ENCODE results near the gene NUB1.
A peak's percentile ranks its signal among the peaks of the same experiment; 100 is the strongest.

Gene NUB1

GRCh38 chr7:151423226-151423625, 81.6 kb downstream of the NUB1 start:
- Histone ChIP-seq H4K91ac (ENCODE audit: low read depth, low read length, poor library complexity) (peak overlapping the region; percentile 32), H2BK5ac (ENCODE audit: low read length) (no peak overlapping the region), H3K27ac (replicated peaks; ENCODE audit: low read length) (no peak overlapping the region), H3K79me1 (ENCODE audit: low read depth, low read length) (no peaks in the 10 kb centered on the region), H3K9ac (ENCODE audit: low read depth, low read length, poor library complexity) (no peak overlapping the region), H2AK5ac (ENCODE audit: low read depth, low read length) (no peak overlapping the region), H3K4me2 (ENCODE audit: insufficient read depth, low read length, poor library complexity, severe bottlenecking) (no peak overlapping the region), H4K8ac (ENCODE audit: low read depth, low read length) (no peak overlapping the region), H3K4me1 (ENCODE audit: control insufficient read depth in 2 of 2, insufficient read depth in 1 of 2, low read depth in 1 of 2, low read length in 2 of 2) (peaks cover under 1 to 8% of the 10 kb centered on the region in 2 donors), H3K23ac (ENCODE audit: low read depth, low read length, poor library complexity) (no peak overlapping the region), H3K4me3 (ENCODE audit: low read length in 2 of 2) (no peak overlapping the region), H2BK12ac (ENCODE audit: low read length) (no peak overlapping the region), H3K36me3 (replicated peaks in 1 of 2; ENCODE audit: control insufficient read depth in 2 of 2, insufficient read depth in 2 of 2, low read length in 2 of 2) (no peaks in the 10 kb centered on the region), H3K4ac (ENCODE audit: low read length) (no peak overlapping the region), H3K27me3 (ENCODE audit: control insufficient read depth in 3 of 3, insufficient read depth in 3 of 3, low read depth in 1 of 3, low read length in 3 of 3) (peaks cover 0 to 16% (median 0%) of the 10 kb centered on the region in 3 experiments), H3K9me3 (replicated peaks in 1 of 2; ENCODE audit: control insufficient read depth in 2 of 2, insufficient read depth in 1 of 2, low read depth in 1 of 2, low read length in 2 of 2) (peaks cover 6 to 12% of the 10 kb centered on the region in 2 donors), H2BK15ac (ENCODE audit: low read length) (no peak overlapping the region), H3K14ac (ENCODE audit: low read length) (no peak overlapping the region), H3K18ac (ENCODE audit: low read length) (no peak overlapping the region), H2AFZ (ENCODE audit: low read length) (no peak overlapping the region), H2BK120ac (ENCODE audit: low read depth, low read length) (no peak overlapping the region)
- DNase-seq (ENCODE audit: low spot score): no peak
- WGBS, 2 donors (ENCODE audit: extremely low coverage in 2 of 2, insufficient read length in 2 of 2, insufficient replicate concordance in 1 of 2): no CpG with 5 or more reads among the region's 7 CpGs

GRCh38 chr7:151423936-151424335, 82.3 kb downstream of the NUB1 start:
- Histone ChIP-seq H2BK15ac (ENCODE audit: low read length) (no peak overlapping the region), H4K91ac (ENCODE audit: low read depth, low read length, poor library complexity) (no peak overlapping the region), H3K9ac (ENCODE audit: low read depth, low read length, poor library complexity) (no peak overlapping the region), H3K4me3 (ENCODE audit: low read length in 2 of 2) (no peak overlapping the region), H3K23ac (ENCODE audit: low read depth, low read length, poor library complexity) (no peak overlapping the region), H2BK5ac (ENCODE audit: low read length) (no peak overlapping the region), H2AK5ac (ENCODE audit: low read depth, low read length) (no peak overlapping the region), H3K9me3 (replicated peaks in 1 of 2; ENCODE audit: control insufficient read depth in 2 of 2, insufficient read depth in 1 of 2, low read depth in 1 of 2, low read length in 2 of 2) (peaks cover 6 to 12% of the 10 kb centered on the region in 2 donors), H3K14ac (ENCODE audit: low read length) (no peak overlapping the region), H2BK12ac (ENCODE audit: low read length) (no peak overlapping the region), H3K79me1 (ENCODE audit: low read depth, low read length) (no peaks in the 10 kb centered on the region), H3K27ac (replicated peaks; ENCODE audit: low read length) (no peak overlapping the region), H2AFZ (ENCODE audit: low read length) (no peak overlapping the region), H3K27me3 (ENCODE audit: control insufficient read depth in 3 of 3, insufficient read depth in 3 of 3, low read depth in 1 of 3, low read length in 3 of 3) (peaks cover 0 to 16% (median 0%) of the 10 kb centered on the region in 3 experiments), H3K4ac (ENCODE audit: low read length) (no peak overlapping the region), H3K36me3 (replicated peaks in 1 of 2; ENCODE audit: control insufficient read depth in 2 of 2, insufficient read depth in 2 of 2, low read length in 2 of 2) (no peaks in the 10 kb centered on the region), H4K8ac (ENCODE audit: low read depth, low read length) (no peak overlapping the region), H3K18ac (ENCODE audit: low read length) (no peak overlapping the region), H3K4me2 (ENCODE audit: insufficient read depth, low read length, poor library complexity, severe bottlenecking) (no peak overlapping the region), H3K4me1 (ENCODE audit: control insufficient read depth in 2 of 2, insufficient read depth in 1 of 2, low read depth in 1 of 2, low read length in 2 of 2) (peaks cover 6 to 12% of the 10 kb centered on the region in 2 donors), H2BK120ac (ENCODE audit: low read depth, low read length) (no peak overlapping the region)
- no CpG with 5 or more reads among the region's 5 CpGs for WGBS, 2 donors (ENCODE audit: extremely low coverage in 2 of 2, insufficient read length in 2 of 2, insufficient replicate concordance in 1 of 2)
- no peak for DNase-seq (ENCODE audit: low spot score)

DNA sequence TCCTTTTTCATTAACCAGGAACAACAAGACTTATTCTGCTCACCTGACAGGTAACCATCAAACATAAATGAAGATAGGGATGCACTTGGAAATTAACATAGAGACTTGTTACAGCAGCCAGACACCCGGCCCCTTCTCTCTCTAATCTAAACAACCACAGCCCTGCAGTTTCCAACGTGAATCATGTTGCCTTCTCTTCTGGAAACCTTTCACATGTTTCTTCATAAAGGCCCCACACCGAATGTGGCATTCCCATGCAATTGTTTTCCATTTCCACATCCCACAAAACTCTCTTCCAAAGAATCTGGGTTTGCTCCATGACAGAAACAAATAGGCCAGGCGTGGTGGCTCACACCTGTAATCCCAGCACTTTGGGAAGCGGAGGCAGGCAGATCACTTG, 83.2 kb downstream of the NUB1 start:
- Histone ChIP-seq H2BK15ac (ENCODE audit: low read length) (no peak overlapping the region), H2BK12ac (ENCODE audit: low read length) (no peak overlapping the region), H3K14ac (ENCODE audit: low read length) (no peak overlapping the region), H3K4me3 (ENCODE audit: low read length in 2 of 2) (no peak overlapping the region), H3K27ac (replicated peaks; ENCODE audit: low read length) (no peak overlapping the region), H3K4me2 (ENCODE audit: insufficient read depth, low read length, poor library complexity, severe bottlenecking) (no peak overlapping the region), H2AFZ (ENCODE audit: low read length) (no peak overlapping the region), H2BK5ac (ENCODE audit: low read length) (no peak overlapping the region), H3K9me3 (replicated peaks in 1 of 2; ENCODE audit: control insufficient read depth in 2 of 2, insufficient read depth in 1 of 2, low read depth in 1 of 2, low read length in 2 of 2) (peaks cover 6 to 12% of the 10 kb centered on the region in 2 donors), H3K9ac (ENCODE audit: low read depth, low read length, poor library complexity) (peak overlapping the region; percentile 7), H4K8ac (ENCODE audit: low read depth, low read length) (no peak overlapping the region), H3K4ac (ENCODE audit: low read length) (no peak overlapping the region), H3K4me1 (ENCODE audit: control insufficient read depth in 2 of 2, insufficient read depth in 1 of 2, low read depth in 1 of 2, low read length in 2 of 2) (peaks cover 12 to 20% of the 10 kb centered on the region in 2 donors), H3K23ac (ENCODE audit: low read depth, low read length, poor library complexity) (no peak overlapping the region), H4K91ac (ENCODE audit: low read depth, low read length, poor library complexity) (no peak overlapping the region), H3K36me3 (replicated peaks in 1 of 2; ENCODE audit: control insufficient read depth in 2 of 2, insufficient read depth in 2 of 2, low read length in 2 of 2) (no peaks in the 10 kb centered on the region), H3K18ac (ENCODE audit: low read length) (no peak overlapping the region), H2BK120ac (ENCODE audit: low read depth, low read length) (no peak overlapping the region), H2AK5ac (ENCODE audit: low read depth, low read length) (no peak overlapping the region), H3K79me1 (ENCODE audit: low read depth, low read length) (no peaks in the 10 kb centered on the region), H3K27me3 (ENCODE audit: control insufficient read depth in 3 of 3, insufficient read depth in 3 of 3, low read depth in 1 of 3, low read length in 3 of 3) (peaks cover 0 to 16% (median 0%) of the 10 kb centered on the region in 3 experiments)
- DNase-seq (ENCODE audit: low spot score): no peak
- WGBS, 2 donors (ENCODE audit: extremely low coverage in 2 of 2, insufficient read length in 2 of 2, insufficient replicate concordance in 1 of 2): no CpG with 5 or more reads among the region's 5 CpGs

DNA sequence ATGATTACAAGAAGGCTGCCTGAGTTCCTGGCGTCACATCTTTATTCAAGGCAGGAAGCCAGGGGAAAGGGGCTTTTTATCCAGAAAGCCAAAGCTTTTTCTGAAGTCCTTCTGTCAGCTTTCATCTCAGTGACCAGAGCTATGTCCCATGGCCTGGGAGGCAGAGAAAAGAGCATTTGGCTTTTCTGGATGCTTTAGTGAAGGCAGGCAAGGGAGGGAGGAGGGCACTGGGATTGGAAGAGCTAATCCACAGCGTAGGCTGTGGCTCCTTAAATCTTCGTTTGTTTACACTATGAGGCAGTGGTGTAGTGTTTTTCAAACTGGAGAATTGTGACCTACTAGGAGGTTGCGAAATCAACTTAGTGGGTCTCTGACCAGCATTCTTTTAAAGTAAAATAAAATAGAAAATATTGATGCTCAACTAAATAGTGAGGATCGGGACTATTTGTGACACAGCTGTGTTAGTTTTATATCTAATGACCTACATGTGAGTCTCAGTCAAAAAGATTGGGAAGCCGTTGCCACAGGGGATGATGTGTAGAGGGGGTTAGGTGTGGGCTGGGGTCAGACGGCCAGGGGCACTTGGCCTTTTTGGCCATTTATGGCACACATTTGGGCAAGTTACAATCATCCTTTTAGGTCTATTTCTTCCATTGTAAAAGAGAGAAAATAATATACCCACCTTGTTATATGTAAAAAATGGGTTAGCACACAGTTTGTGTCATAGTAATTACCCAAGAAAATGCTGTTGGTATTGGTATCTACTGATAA, 84.2 kb downstream of the NUB1 start:
- Histone ChIP-seq H3K9me3 (replicated peaks in 1 of 2; ENCODE audit: control insufficient read depth in 2 of 2, insufficient read depth in 1 of 2, low read depth in 1 of 2, low read length in 2 of 2) (peaks cover 6 to 12% of the 10 kb centered on the region in 2 donors), H3K27me3 (ENCODE audit: control insufficient read depth in 3 of 3, insufficient read depth in 3 of 3, low read depth in 1 of 3, low read length in 3 of 3) (peaks cover 0 to 16% (median 0%) of the 10 kb centered on the region in 3 experiments), H3K14ac (ENCODE audit: low read length) (no peak overlapping the region), H3K9ac (ENCODE audit: low read depth, low read length, poor library complexity) (no peak overlapping the region), H2BK5ac (ENCODE audit: low read length) (no peak overlapping the region), H3K4ac (ENCODE audit: low read length) (no peak overlapping the region), H2AK5ac (ENCODE audit: low read depth, low read length) (no peak overlapping the region), H3K18ac (ENCODE audit: low read length) (no peak overlapping the region), H2BK120ac (ENCODE audit: low read depth, low read length) (no peak overlapping the region), H3K4me1 (ENCODE audit: control insufficient read depth in 2 of 2, insufficient read depth in 1 of 2, low read depth in 1 of 2, low read length in 2 of 2) (peaks cover 13 to 22% of the 10 kb centered on the region in 2 donors), H3K23ac (ENCODE audit: low read depth, low read length, poor library complexity) (no peak overlapping the region), H2AFZ (ENCODE audit: low read length) (no peak overlapping the region), H3K27ac (replicated peaks; ENCODE audit: low read length) (no peak overlapping the region), H3K36me3 (replicated peaks in 1 of 2; ENCODE audit: control insufficient read depth in 2 of 2, insufficient read depth in 2 of 2, low read length in 2 of 2) (no peaks in the 10 kb centered on the region), H2BK15ac (ENCODE audit: low read length) (no peak overlapping the region), H4K91ac (ENCODE audit: low read depth, low read length, poor library complexity) (no peak overlapping the region), H3K4me2 (ENCODE audit: insufficient read depth, low read length, poor library complexity, severe bottlenecking) (no peak overlapping the region), H3K79me1 (ENCODE audit: low read depth, low read length) (no peaks in the 10 kb centered on the region), H2BK12ac (ENCODE audit: low read length) (no peak overlapping the region), H3K4me3 (ENCODE audit: low read length in 2 of 2) (no peak overlapping the region), H4K8ac (ENCODE audit: low read depth, low read length) (no peak overlapping the region)
- DNase-seq (ENCODE audit: low spot score): no peak
- no CpG with 5 or more reads among the region's 7 CpGs for WGBS, 2 donors (ENCODE audit: extremely low coverage in 2 of 2, insufficient read length in 2 of 2, insufficient replicate concordance in 1 of 2)

Data from neuronal stem cell (in vitro differentiated cells).